ENCODE data around the gene FBN2.

- TF ChIP-seq, protein P1, sequence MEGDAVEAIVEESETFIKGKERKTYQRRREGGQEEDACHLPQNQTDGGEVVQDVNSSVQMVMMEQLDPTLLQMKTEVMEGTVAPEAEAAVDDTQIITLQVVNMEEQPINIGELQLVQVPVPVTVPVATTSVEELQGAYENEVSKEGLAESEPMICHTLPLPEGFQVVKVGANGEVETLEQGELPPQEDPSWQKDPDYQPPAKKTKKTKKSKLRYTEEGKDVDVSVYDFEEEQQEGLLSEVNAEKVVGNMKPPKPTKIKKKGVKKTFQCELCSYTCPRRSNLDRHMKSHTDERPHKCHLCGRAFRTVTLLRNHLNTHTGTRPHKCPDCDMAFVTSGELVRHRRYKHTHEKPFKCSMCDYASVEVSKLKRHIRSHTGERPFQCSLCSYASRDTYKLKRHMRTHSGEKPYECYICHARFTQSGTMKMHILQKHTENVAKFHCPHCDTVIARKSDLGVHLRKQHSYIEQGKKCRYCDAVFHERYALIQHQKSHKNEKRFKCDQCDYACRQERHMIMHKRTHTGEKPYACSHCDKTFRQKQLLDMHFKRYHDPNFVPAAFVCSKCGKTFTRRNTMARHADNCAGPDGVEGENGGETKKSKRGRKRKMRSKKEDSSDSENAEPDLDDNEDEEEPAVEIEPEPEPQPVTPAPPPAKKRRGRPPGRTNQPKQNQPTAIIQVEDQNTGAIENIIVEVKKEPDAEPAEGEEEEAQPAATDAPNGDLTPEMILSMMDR (conservative IDR thresholded peaks at IDR 0.05; ENCODE audit: low read depth, low read length), result no peak
- no peak for TF ChIP-seq EZH2 (IDR thresholded peaks at IDR 0.05; ENCODE audit: borderline replicate concordance, low read depth, low read length, poor library complexity, severe bottlenecking)
These were observed 15.7 kb upstream of the FBN2 start for GRCh38 chr5:128553747-128554146.

All from A673 (cell line).